DND-41 (cell line): ENCODE data around the gene STON1.

Source experiments
- EZH2 ChIP-seq: IDR thresholded peaks from 3 replicates; pipeline ENCODE4 v1.6.1; 2012; ENCODE audit warnings: borderline replicate concordance, low read depth, mild to moderate bottlenecking, moderate library complexity, low read length, inconsistent platforms; ENCODE audit not compliant: severe bottlenecking
- TF ChIP-seq, protein P1 (sequence below): IDR thresholded peaks from 2 replicates; pipeline ENCODE4 v1.5.1; 2012; ENCODE audit warnings: borderline replicate concordance, low read length, moderate library complexity, mild to moderate bottlenecking; ENCODE audit not compliant: poor library complexity, severe bottlenecking; ENCODE audit errors: extremely low read depth

DNA sequence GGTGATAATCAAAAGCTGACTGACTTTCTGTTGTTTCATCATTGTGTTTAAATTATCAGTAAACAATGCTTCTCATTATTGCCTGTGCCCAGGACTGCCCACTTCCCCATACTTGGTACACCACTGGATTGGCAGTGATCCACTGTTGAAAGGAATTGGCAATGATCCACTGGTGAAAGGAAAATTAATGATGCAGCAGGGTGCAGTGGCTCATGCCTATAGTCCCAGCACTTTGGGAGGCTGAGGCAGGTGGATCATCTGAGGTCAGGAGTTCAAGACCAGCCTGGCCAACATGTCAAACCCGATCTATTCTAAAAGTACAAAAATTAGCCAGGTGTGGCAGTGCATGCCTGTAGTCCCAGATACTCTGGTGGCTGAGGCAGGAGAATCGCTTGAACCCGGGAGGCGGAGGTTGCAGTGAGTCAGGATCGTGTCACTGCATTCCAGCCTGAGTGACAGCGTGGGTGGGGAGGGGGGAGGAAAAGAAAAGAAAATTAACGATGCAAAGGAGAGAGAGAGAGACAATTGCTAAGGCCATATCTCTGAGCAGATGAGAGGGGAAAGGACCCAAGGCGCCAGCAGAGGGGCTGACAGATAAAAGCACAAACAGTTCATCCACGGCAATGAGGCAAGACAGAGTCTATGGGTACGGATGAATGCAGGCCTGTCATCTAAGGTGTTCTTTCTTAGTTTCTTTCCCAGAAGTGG lies 77.5 kb downstream of the STON1 start:
- no peak for TF ChIP-seq EZH2
- TF ChIP-seq, protein P1, sequence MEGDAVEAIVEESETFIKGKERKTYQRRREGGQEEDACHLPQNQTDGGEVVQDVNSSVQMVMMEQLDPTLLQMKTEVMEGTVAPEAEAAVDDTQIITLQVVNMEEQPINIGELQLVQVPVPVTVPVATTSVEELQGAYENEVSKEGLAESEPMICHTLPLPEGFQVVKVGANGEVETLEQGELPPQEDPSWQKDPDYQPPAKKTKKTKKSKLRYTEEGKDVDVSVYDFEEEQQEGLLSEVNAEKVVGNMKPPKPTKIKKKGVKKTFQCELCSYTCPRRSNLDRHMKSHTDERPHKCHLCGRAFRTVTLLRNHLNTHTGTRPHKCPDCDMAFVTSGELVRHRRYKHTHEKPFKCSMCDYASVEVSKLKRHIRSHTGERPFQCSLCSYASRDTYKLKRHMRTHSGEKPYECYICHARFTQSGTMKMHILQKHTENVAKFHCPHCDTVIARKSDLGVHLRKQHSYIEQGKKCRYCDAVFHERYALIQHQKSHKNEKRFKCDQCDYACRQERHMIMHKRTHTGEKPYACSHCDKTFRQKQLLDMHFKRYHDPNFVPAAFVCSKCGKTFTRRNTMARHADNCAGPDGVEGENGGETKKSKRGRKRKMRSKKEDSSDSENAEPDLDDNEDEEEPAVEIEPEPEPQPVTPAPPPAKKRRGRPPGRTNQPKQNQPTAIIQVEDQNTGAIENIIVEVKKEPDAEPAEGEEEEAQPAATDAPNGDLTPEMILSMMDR = no peak
